Coronary artery (tissue), 2 donors: ENCODE results near the gene UEVLD.

Experiments
- DNase-seq: peaks from one replicate; pipeline ENCODE4 v3.0.0-alpha.2; 2017; ENCODE audit warnings: low spot score
- H3K27ac ChIP-seq, 2 donors: fragments of 200-600 bp; sonication (generic); one replicate each; pipeline ENCODE4 v1.5.1; 2016 to 2019
- H3K4me3 ChIP-seq: fragments of 200-600 bp; sonication (generic); 2 replicates; pipeline ENCODE4 v1.5.1; 2016; ENCODE audit warnings: mild to moderate bottlenecking, moderate library complexity
- TF ChIP-seq, protein P1 (sequence below): fragments of 200-600 bp; sonication (generic); IDR thresholded peaks from one replicate; pipeline ENCODE4 v1.5.1; 2019; ENCODE audit warnings: antibody characterized with exemption

Gene UEVLD

DNA sequence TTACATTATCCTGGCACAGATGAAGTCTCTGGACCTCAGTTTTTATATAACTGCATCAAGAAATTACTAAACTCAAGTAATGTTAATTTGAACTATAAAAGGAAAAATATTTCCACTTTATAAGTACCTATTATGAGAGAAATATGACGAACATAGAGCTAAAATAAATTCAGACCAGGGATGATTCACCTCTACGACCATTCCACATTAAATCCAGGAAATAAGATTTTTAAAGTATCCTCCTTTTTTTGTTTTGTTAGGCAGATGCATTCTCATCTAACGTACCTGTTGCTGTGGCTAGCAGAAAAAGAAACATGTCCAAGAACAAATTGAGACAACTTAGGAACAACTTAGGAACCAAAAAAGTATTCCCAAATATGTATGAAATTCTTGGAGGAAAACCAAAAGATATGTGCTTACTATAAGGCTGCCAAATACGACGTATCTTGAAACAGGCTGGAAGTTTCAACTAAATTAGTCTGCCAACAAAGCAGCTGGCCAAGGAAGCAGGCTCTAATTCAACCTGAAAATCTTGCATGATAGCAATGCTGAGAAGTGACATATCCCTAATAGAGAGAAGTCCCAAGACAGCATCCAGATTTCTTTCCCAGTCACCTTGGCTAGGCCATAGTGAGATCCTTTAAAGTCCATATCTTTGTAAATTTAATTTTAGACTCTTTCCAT, 29.9 kb upstream of the UEVLD start:
- peak; percentile 35 for DNase-seq
- TF ChIP-seq, protein P1, sequence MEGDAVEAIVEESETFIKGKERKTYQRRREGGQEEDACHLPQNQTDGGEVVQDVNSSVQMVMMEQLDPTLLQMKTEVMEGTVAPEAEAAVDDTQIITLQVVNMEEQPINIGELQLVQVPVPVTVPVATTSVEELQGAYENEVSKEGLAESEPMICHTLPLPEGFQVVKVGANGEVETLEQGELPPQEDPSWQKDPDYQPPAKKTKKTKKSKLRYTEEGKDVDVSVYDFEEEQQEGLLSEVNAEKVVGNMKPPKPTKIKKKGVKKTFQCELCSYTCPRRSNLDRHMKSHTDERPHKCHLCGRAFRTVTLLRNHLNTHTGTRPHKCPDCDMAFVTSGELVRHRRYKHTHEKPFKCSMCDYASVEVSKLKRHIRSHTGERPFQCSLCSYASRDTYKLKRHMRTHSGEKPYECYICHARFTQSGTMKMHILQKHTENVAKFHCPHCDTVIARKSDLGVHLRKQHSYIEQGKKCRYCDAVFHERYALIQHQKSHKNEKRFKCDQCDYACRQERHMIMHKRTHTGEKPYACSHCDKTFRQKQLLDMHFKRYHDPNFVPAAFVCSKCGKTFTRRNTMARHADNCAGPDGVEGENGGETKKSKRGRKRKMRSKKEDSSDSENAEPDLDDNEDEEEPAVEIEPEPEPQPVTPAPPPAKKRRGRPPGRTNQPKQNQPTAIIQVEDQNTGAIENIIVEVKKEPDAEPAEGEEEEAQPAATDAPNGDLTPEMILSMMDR: no peak
- peak overlapping the region; percentile 71 to 78 for H3K27ac ChIP-seq
- peak overlapping the region; percentile 14 for H3K4me3 ChIP-seq

DNA sequence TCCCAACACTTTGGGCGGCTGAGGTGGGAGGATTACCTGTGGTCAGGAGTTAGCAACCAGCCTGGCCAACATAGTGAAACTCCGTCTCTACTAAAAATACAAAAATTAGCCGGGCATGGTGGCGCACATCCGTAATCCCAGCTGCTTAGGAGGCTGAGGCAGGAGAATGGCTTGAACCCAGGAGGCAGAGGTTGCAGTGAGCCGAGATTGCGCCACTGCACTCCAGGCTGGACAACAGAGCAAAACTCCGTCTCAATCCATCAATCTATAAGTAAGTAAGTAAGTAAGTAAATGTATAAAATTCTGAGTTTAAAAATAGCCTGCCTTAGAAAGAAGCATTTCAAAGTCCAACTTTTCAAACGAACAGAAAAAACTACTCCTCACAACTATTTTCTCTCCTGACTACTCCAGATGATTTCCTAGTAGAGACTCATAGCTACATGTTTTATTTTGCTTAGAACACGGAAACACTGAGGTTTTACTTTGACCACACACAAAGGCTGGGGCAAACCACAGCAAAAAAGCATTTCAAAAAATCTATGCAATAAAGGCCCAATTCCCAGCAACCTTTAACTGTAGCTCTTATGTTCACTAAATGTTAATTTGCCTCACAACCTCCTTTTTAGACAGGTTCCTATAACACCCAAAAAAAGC, 29.3 kb upstream of the UEVLD start:
- Histone ChIP-seq H3K27ac (peak overlapping the region; percentile 71 to 78), H3K4me3 (peak overlapping the region; percentile 14)
- peak; percentile 14 for DNase-seq
- TF ChIP-seq, protein P1: no peak

DNA sequence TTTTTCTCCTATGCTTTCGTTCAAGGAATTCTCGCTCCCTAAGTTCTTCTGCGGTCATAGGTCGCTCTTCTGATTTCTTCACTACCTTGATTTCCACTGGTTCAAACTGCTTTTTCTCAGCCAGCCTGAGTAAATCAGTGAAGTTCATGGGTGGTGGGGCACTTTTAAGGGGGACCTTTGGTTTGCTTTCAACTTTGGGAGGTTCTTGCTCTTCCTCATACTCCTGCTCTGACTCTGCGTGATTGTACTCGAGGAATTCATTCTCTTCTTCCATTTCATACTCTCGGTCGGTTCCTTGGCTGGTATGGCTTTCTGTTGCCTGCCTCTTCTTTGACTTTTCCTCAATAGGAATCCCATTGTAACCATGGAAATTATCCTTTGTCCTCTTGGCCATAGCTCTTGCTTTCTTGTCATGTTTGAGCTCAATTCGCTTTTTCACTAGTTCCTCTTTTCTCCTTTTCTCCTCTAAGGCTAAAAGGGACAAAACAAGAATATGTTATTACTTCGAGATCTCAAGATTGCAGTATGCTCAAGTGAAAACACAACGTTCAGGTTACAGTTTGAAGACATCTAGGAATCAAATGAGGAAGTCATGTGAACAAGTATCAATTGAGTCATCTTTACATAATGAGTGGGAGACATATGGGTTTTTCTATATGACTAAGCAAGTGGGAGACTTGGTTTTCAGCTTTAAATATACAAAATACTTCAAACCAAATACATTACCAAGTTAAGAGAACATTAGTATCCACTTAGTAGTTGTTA, 27.3 kb upstream of the UEVLD start:
- DNase-seq: no peak
- Histone ChIP-seq H3K4me3 (no peak overlapping the region), H3K27ac (no peak overlapping the region)
- TF ChIP-seq, protein P1: no peak

DNA sequence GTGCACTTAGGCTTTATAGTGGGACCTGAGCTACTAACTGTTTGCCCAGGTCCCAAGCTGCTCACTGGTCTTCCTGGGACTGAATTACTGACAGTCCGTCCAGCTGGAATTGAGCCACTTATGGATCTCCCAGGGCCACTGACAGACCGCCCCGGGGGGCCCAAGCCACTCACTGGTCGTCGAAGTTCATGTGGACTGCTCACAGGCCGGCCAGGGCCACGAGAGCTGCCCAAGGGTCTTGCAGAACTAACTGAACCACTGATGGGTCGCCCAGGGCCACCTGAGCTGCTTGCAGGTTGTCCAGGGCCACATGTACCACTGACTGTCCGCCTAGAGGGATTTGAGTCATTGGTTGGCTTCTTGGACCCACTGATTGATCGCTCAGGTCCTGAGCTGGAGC, 26.1 kb upstream of the UEVLD start:
- peak; percentile 60 for DNase-seq
- Histone ChIP-seq H3K27ac (peak overlapping the region in 1 of 2 donors; percentile 5), H3K4me3 (no peak overlapping the region)
- TF ChIP-seq, protein P1: no peak

DNA sequence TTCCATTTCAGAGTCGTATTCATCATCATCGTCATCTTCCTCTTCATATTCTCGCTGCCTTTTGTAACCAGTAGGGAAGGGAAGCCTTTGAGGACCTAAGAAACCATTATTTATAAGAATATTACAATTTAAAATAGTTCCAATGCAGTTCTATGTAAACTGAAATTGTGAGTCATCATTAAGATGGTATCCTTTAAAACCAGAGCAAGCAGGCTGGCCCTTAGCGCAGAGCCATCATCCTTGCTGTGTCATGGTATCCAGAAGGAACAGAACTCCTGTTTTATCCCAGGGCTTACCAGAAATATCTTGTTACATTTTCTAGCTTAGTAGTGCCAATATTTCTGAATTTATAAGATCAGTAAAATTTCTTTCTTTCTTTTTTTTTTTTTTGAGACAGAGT, 23.9 kb upstream of the UEVLD start:
- TF ChIP-seq, protein P1: no peak
- no peak for DNase-seq
- Histone ChIP-seq H3K4me3 (no peak overlapping the region), H3K27ac (no peak overlapping the region)

DNA sequence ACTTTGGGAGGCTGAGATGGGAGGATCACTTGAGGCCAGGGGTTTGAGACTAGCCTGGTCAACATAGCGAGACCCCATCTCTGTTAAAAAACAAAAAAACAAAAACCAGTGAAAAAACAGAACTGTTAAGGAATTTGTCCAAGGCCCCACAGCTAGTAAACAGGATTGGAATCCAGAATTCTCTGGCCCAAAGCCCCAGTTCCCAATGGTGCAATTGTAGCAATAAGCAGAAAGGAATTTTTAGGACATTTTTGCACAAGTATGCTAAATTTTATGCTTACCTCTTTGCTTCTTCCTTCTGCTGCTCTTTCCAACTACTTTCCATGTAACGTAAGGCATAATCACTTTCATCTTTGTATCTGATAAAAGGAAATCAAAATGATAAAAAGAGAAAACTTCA, 22.7 kb upstream of the UEVLD start:
- TF ChIP-seq, protein P1: no peak
- Histone ChIP-seq H3K27ac (no peak overlapping the region), H3K4me3 (no peak overlapping the region)
- DNase-seq: no peak
